GM12874 (cell line): ENCODE measurements around the gene SPINK1.

Experiments
- TF ChIP-seq, protein P1 (sequence below): IDR thresholded peaks from 2 replicates; pipeline ENCODE4 v1.5.1; 2011; ENCODE audit warnings: low read depth, mild to moderate bottlenecking, control low read depth, low read length, moderate library complexity; ENCODE audit not compliant: insufficient read depth

The SPINK1 gene

DNA sequence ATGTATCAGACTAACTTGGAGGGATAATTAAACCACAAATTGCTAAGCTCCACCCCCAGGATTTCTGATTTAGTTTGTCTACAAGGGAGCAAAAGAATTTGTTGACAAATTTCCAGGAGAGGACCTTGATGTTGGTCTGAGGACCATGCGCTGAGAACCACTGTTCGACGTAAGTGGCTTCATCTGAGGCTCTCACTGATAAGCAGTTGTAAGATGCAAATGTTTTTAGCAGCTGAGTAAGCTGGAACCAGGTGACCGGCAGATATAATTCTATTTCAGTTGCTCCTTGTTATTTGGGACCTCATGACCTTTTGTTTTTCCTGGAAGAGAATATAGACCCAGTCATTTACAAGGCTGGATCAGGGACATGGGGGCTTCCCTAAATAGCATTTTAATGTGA is 14.1 kb upstream of the SPINK1 start:
- TF ChIP-seq, protein P1, sequence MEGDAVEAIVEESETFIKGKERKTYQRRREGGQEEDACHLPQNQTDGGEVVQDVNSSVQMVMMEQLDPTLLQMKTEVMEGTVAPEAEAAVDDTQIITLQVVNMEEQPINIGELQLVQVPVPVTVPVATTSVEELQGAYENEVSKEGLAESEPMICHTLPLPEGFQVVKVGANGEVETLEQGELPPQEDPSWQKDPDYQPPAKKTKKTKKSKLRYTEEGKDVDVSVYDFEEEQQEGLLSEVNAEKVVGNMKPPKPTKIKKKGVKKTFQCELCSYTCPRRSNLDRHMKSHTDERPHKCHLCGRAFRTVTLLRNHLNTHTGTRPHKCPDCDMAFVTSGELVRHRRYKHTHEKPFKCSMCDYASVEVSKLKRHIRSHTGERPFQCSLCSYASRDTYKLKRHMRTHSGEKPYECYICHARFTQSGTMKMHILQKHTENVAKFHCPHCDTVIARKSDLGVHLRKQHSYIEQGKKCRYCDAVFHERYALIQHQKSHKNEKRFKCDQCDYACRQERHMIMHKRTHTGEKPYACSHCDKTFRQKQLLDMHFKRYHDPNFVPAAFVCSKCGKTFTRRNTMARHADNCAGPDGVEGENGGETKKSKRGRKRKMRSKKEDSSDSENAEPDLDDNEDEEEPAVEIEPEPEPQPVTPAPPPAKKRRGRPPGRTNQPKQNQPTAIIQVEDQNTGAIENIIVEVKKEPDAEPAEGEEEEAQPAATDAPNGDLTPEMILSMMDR, result no peak

DNA sequence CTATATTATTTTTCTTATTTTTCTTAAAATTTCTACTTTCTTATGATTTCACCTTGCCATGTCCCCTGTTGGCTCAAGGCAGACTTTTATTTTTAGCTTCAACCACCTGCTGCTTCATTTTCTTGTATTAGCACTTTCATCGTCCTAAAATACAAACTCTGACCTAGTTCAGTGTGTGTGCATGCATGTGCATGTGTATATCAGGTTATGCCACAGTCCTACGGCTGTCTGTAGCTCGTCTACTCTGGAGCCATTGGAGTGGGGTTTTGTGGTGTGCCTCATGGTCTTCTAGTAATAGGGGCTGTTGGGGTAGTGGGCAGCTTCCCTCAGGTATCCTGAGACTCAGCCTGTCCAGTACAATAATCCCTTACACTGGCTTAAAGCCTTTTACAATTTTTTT is 13.4 kb upstream of the SPINK1 start:
- TF ChIP-seq, protein P1, result no peak

DNA sequence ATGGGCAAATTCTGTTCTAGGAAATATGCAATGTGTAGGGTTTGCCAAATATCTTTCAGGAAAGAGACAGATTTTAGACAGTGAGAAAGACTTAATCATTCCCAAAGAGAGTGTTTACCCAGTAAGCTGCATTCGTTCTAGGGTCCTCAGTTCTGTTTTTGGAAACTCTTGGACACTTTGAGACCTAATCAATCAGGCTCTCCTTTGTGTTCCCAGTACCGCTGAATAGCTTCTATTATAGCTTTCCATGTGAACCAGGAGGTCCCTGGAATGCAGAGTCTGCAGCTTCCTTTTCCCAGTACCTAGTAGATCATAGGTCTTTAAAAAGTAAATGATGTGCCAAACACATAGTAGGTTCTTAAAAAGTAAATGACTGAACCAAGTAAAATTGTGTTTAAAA is 11.4 kb upstream of the SPINK1 start:
- TF ChIP-seq, protein P1, result no peak

DNA sequence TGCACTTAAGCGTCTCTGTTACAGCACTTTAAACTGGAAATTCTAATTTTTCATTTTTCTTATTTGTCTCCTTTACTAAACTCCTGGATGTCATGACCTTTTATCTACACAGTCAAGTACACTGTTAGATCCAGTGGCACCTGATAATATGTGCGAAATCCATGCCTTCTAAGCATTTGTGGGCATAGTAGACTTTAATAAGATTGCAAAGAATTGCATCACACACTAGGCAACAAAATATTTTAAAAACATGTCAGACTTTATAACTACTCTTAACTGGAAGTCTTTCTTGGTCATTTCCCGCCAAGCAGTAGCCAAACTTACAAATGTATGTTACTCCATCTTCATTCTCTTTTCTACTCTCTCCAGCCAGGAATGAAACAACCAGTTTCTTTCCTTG is 5.0 kb upstream of the SPINK1 start:
- TF ChIP-seq, protein P1, result no peak

- TF ChIP-seq, protein P1, result no peak
Measured at GRCh38 chr5:147835386-147835798, 3.9 kb upstream of the SPINK1 start.

GRCh38 chr5:147832541-147832940 is 1.1 kb upstream of the SPINK1 start:
- TF ChIP-seq, protein P1, result no peak

DNA sequence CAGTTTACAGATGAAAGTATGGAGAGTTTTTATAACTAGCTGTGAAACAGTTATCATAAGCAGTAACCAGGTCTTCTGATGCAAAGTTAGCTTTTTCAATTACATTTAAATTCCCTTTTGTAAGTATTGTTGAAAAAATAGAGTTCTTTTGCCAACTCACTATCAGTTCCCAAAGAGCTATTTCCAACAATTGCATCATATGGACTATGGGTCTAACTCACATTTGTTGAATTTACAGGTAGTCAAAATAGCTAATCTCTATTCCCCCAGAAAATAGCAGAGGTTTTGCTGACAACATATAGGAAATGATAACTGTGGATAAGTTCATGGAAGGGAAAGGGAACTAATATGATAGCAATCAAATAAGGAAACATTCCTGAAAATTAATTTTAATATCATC is 1.4 kb downstream of the SPINK1 start:
- TF ChIP-seq, protein P1, result no peak

- TF ChIP-seq, protein P1, result no peak
Measured at GRCh38 chr5:147826361-147826760, 5.1 kb downstream of the SPINK1 start.
